Skeletal muscle tissue (tissue), 4 donors: Measurements from ENCODE around the gene BTN1A1. TPM values are rescaled to one million over a fixed set of nuclear protein-coding genes. Genes with fewer than 3 reads are reported as not detected.
A peak's percentile ranks its signal among the peaks of the same experiment; 100 is the strongest.

ENCODE experiments used
- H3K27ac ChIP-seq: one replicate; pipeline ENCODE4 v1.7.0; 2013; ENCODE audit warnings: mild to moderate bottlenecking, low read depth, low read length, inconsistent platforms
- H3K27me3 ChIP-seq, 3 donors: one replicate each; pipeline ENCODE4 v1.7.0; 2013; ENCODE audit warnings: low read length in 3 of 3; ENCODE audit not compliant: control insufficient read depth in 3 of 3, insufficient read depth in 3 of 3
- H3K36me3 ChIP-seq, 3 donors: one replicate each; pipeline ENCODE4 v1.7.0; 2013; ENCODE audit warnings: low read length in 3 of 3; ENCODE audit not compliant: control insufficient read depth in 3 of 3, insufficient read depth in 3 of 3
- H3K4me1 ChIP-seq, 3 donors: one replicate each; pipeline ENCODE4 v1.7.0; 2013; ENCODE audit warnings: low read length in 3 of 3, mild to moderate bottlenecking in 3 of 3; ENCODE audit not compliant: control insufficient read depth in 3 of 3, insufficient read depth in 3 of 3
- H3K4me3 ChIP-seq, 3 donors: one replicate each; pipeline ENCODE4 v1.7.0; 2013; ENCODE audit warnings: low read length in 3 of 3
- H3K9ac ChIP-seq, 3 donors: one replicate each; pipeline ENCODE4 v1.7.0; 2013; ENCODE audit warnings: low read length in 3 of 3, mild to moderate bottlenecking in 3 of 3, moderate library complexity in 2 of 3, low read depth in 1 of 3
- H3K9me3 ChIP-seq, 3 donors: one replicate each; pipeline ENCODE4 v1.7.0; 2013; ENCODE audit warnings: low read length in 3 of 3; ENCODE audit not compliant: control insufficient read depth in 3 of 3
- total RNA-seq: library from RNA; depleted of rRNA; stranded (reverse); fragments of >200 nt; gene quantifications from one replicate; pipeline ENCODE4 v1.2.3, GENCODE V29; 2014
- donor health status: Osteomylitis.

BTN1A1 gene
- total RNA-seq, 1 donor from 2014 or later: not detected

DNA sequence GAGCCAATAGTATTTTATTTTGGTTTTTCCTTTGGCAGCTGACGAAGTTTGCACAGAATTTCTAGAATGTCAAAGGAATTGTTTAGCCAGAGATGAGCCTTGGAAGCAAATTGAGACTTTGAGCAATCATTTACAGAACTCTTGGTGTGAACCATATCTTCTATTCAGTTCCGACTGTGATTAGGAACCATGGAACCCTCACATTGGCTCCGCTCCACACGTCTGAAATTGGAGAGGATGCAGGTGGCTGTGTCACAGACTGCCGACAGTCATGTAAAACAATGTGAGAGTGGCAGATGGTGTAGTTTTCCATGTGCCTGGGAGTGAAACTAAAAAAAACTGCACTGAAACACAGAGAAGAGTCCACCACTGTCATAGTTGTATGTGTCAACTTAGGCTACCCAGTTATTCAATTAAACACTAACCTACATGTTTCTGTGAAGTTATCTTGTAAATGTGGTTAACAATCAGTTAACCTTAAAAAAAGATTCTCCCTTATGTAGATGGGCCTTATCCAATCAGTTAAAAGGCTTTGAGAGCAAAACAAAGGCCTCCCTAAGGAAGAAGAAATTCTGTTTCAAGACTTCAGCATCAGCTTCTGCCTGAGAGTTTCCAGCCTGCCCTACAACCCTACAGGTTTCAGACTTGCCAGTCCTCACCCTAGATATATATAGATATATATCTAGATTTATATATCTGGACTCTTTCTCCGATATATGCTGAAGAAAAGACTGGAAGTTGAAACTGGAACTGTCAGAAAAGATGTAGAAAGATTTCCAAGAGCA is 34.8 kb downstream of the BTN1A1 start:
- Histone ChIP-seq H3K36me3 (peaks cover 0 to 2% (median 0%) of the 10 kb centered on the region in 3 donors), H3K27me3 (no peaks in the 10 kb centered on the region), H3K4me3 (peak overlapping the region in 1 of 3 donors; percentile 24), H3K4me1 (peaks cover 23 to 34% (median 28%) of the 10 kb centered on the region in 3 donors), H3K27ac (no peak overlapping the region), H3K9ac (no peak overlapping the region), H3K9me3 (no peaks in the 10 kb centered on the region)

GRCh38 chr6:26536571-26537159 is 36.6 kb downstream of the BTN1A1 start:
- Histone ChIP-seq H3K9me3 (no peaks in the 10 kb centered on the region), H3K9ac (peak overlapping the region; percentile 86 to 94 (median 91)), H3K4me1 (peaks cover 23 to 34% (median 28%) of the 10 kb centered on the region in 3 donors), H3K36me3 (peaks cover 0 to 3% (median 3%) of the 10 kb centered on the region in 3 donors), H3K27ac (peak overlapping the region; percentile 93), H3K4me3 (peak overlapping the region; percentile 87 to 95 (median 90)), H3K27me3 (no peaks in the 10 kb centered on the region)

- Histone ChIP-seq H3K4me1 (peaks cover 23 to 34% (median 28%) of the 10 kb centered on the region in 3 donors), H3K27ac (peak overlapping the region; percentile 93), H3K9ac (peak overlapping the region; percentile 86 to 94 (median 91)), H3K9me3 (no peaks in the 10 kb centered on the region), H3K4me3 (peak overlapping the region; percentile 87 to 95 (median 90)), H3K36me3 (peaks cover 0 to 4% (median 3%) of the 10 kb centered on the region in 3 donors), H3K27me3 (no peaks in the 10 kb centered on the region)
Measured at GRCh38 chr6:26537160-26537845, 37.2 kb downstream of the BTN1A1 start.

- Histone ChIP-seq H3K4me1 (peaks cover 23 to 34% (median 28%) of the 10 kb centered on the region in 3 donors), H3K9me3 (no peaks in the 10 kb centered on the region), H3K4me3 (peak within 1 kb of the TSS; percentile 87 to 95 (median 90)), H3K27me3 (no peaks in the 10 kb centered on the region), H3K36me3 (peaks cover 0 to 7% (median 4%) of the 10 kb centered on the region in 3 donors), H3K27ac (peak within 1 kb of the TSS; percentile 93), H3K9ac (peak within 1 kb of the TSS; percentile 86 to 94 (median 91))
Measured at GRCh38 chr6:26537846-26538571, 37.9 kb downstream of the BTN1A1 start, which contains the start of gene HMGN4. HMGN4 (plus strand) TSS chr6:26538366; CDS start chr6:26545207, 6,841 bp downstream.

DNA sequence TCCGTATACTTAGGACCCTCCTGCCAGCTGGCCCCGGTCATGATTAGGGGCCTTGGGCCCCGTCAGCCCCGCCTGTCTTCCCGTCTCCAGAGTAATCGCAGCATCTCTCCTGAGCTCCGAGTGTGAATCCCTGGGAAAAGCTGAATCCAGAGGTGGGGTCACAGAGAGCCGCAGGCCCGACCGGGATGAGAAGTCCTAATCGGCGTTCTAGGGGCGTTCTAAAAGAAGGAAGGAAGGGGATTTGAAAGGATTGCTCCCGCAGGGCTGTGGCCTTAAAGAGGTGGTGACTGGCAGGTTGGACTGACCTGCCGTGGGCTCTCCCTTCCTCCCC is 38.4 kb downstream of the BTN1A1 start:
- Histone ChIP-seq H3K9me3 (no peaks in the 10 kb centered on the region), H3K27me3 (no peaks in the 10 kb centered on the region), H3K36me3 (peaks cover 0 to 7% (median 4%) of the 10 kb centered on the region in 3 donors), H3K4me3 (peak overlapping the region; percentile 87 to 95 (median 90)), H3K27ac (peak overlapping the region; percentile 93), H3K9ac (peak overlapping the region; percentile 86 to 94 (median 91)), H3K4me1 (peaks cover 18 to 34% (median 26%) of the 10 kb centered on the region in 3 donors)

DNA sequence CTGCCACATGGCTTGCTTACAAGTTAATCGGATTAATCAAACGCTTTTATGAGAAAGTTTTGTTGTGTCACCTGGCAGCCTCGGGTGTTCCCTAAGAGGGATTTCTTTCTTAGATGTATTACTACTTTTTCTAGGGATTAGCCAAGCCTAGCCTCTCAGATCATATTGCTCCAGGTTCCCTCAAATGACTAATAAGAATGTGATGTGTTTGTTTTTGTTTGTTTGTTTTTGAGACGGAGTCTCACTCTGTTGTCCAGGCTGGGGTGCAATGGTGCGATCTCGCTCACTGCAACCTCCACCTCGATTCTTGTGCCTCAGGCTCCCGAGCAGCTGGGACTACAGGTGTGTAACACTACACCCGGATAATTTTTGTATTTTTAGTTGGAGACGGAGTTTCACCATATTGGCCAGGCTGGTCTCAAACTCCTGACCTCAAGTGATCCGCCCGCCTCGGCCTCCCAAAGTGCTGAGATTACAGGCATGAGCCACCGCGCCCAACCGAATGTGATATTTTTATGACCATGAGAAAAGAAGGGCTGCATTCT is 39.0 kb downstream of the BTN1A1 start:
- peak overlapping the region; percentile 86 to 94 (median 91) for H3K9ac ChIP-seq
- H3K4me3 ChIP-seq: peak overlapping the region; percentile 87 to 95 (median 90)
- H3K36me3 ChIP-seq: peaks cover 0 to 7% (median 4%) of the 10 kb centered on the region in 3 donors

GRCh38 chr6:26541579-26541978 is 41.5 kb downstream of the BTN1A1 start:
- Histone ChIP-seq H3K27ac (no peak overlapping the region), H3K9ac (no peak overlapping the region), H3K27me3 (no peaks in the 10 kb centered on the region), H3K4me3 (no peak overlapping the region), H3K36me3 (peaks cover 9 to 11% (median 11%) of the 10 kb centered on the region in 3 donors), H3K9me3 (no peaks in the 10 kb centered on the region), H3K4me1 (peaks cover 9 to 16% (median 13%) of the 10 kb centered on the region in 3 donors)

More for the DNA sequence above, 39.0 kb downstream of the BTN1A1 start:
- Histone ChIP-seq H3K4me1 (peaks cover 18 to 34% (median 26%) of the 10 kb centered on the region in 3 donors), H3K27me3 (no peaks in the 10 kb centered on the region), H3K9me3 (no peaks in the 10 kb centered on the region), H3K27ac (peak overlapping the region; percentile 93)

- no peaks in the 10 kb centered on the region for H3K27me3 ChIP-seq
- H3K36me3 ChIP-seq: peaks cover 9 to 11% (median 10%) of the 10 kb centered on the region in 3 donors
- H3K4me3 ChIP-seq: no peak overlapping the region
- H3K9ac ChIP-seq: no peak overlapping the region
- no peak overlapping the region for H3K27ac ChIP-seq
- no peaks in the 10 kb centered on the region for H3K9me3 ChIP-seq
- peaks cover 2 to 4% (median 3%) of the 10 kb centered on the region in 3 donors for H3K4me1 ChIP-seq
Measured at GRCh38 chr6:26543953-26544352, 43.9 kb downstream of the BTN1A1 start.

DNA sequence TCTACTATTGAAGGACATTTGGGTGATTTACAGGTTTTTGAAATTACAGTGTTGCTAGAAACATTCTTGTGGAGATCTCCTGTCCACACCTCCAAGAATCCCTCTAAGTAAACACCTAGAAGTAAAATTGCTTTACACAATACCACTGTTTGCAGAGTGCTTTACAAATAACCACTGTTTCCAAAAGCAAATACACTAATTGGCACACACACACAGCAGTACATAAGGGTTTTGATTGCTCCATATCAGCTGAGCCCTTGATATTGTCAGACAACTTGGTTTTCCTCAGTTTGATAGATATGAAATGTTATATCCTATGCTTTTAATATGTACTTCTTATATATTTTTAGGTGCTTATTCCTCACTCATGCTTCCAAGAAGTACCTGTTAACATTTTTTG is 44.4 kb downstream of the BTN1A1 start:
- Histone ChIP-seq H3K4me3 (no peak overlapping the region), H3K9me3 (no peaks in the 10 kb centered on the region), H3K4me1 (no peaks in the 10 kb centered on the region), H3K9ac (no peak overlapping the region), H3K36me3 (peaks cover 9 to 11% (median 10%) of the 10 kb centered on the region in 3 donors), H3K27me3 (no peaks in the 10 kb centered on the region), H3K27ac (no peak overlapping the region)
